Fibroblast of the conjunctiva (primary cell): ENCODE measurements around the gene TAT.
"Not testable (repeated sequence)": the region's sequence is repeated elsewhere in the genome, so short reads cannot be mapped to it uniquely, and the experiment has no call there.

Experiments used
- DNase-seq: peaks from one replicate; pipeline ENCODE4 v3.0.0-alpha.2; 2010; ENCODE audit warnings: low read depth

TAT gene

DNA sequence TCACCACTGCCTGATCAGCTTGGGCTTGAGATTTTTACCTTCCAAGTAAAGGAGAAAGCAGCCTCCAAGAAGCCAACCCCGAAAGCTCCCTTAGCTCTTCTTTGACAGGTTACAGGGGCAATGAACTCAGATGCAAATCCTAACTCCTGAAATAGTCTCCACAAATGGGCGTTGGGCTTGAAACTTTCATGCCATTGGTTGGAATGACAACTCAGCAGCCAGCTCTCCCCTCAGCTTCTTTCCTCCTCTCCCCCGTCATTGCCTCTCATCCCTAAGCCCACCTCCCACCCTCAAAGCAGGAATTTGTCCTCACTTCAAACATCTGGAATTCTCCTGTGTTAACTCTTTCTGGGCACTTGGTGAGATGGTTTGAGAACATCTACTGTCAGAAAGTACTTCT is at the start of gene TAT:
Gene TAT, minus strand, starts transcription at position 122 of the 400 bp plus-strand sequence. CDS start 677 bp downstream, outside the sequence.
- no peak for DNase-seq

DNA sequence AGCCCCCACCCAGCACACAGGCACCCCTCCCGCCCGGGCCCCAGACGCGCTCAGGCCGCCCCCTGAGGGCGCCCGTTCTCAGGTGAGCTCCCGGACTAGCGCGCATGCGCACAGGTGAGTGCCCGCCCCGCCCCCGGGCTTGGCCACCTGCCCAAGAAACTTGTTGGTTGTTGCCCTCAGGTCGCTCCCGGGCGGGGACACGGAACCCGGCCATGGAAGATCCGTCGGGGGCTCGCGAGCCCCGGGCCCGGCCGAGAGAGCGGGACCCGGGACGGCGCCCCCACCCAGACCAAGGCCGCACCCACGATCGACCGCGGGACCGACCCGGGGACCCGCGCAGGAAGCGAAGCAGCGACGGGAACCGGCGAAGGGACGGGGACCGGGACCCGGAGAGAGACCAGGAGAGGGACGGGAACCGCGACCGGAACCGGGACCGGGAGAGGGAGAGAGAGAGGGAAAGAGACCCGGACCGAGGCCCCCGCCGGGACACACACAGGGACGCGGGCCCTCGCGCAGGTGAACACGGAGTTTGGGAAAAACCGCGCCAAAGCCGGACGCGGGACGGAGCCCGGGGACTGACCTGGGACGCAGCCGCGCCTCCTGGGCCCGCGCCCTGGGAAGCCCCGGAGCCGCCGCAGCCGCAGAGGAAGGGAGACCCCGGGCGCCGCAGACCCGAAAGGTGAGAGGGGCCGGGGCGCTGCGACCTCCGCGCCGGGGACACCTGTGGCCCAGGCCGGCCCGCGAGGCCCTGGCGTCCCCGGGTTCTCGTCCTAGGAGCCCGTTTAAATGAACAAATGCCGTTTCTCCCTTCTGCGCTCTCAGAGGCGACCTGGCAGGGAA is 49.3 kb upstream of the TAT start, which contains the start of gene MARVELD3:
Gene MARVELD3, plus strand, starts transcription at position 167 of the 840 bp plus-strand sequence. Its CDS starts 46 bp downstream, at position 213.
- no peak for DNase-seq

DNA sequence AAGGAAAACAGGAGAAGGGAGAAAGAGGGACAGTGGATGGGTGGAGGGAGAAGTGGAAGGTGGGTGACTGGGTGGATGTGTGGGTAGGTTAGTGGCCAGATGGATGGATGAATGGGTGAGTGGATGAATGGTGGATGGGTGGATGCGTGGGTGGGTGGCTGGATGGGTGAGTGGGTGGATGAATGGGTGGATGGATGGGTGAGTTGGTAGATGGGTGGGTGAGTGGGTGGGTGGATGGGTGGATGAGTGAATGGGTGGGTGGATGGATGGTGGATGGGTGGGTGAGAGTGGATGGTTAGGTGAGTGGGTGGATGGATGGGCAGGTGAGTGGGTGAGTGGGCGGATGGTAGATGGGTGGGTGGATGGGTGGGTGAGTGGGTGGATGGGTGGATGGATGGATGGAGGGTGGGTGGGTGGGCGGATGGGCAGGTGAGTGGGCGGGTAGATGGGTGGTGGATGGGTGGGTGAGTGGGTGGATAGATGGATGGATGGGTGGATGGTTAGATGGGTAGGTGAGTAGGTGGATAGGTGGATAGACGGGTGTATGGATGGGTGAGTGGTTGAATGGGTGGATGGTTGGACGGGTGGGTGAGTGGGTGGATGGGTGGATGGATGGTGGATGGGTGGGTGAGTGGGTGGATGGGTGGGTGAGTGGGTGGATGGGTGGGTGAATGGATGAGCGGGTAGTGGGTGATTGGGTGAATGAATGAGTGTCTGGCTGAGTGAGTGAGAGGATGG is 48.4 kb upstream of the TAT start:
- DNase-seq: no peak

DNA sequence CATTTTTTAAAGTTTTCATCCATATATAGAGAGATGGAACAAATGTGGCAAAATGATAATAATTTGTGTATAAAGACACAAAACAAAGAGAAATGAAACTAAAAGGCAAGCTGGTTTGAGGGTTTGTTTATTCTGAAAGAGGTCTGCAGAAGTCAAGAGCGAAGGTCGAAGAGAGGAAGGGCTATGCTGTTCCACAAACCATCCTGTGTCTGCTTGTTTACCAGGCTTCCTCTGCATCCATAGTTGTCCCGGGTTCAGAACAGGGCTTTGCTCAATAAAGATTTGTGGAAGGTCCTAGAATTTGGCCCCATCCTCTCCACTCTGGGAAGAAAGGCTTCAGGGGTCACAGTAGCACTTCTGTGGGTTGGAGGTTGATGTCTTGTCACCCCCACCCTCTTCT is 46.7 kb upstream of the TAT start:
- no peak for DNase-seq

DNA sequence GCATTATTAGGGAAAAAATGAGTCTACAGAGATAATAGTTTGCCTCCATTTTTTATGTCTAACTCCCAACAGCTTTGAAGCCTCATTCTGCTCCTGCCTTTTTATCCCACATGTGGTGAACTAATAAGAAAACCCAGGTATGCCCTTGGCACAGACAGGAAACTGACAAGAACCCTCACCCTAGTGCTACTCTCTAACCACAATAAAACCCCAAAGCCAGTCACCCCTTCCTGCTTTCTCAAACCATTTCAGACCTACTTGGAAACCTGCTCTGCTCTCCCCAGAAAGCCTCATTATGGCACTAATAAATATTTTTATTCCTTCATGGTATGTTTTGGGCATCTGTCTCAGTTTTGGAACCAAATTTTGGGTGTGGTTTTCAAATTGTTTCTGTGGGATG is 45.2 kb upstream of the TAT start:
- DNase-seq: no peak

DNA sequence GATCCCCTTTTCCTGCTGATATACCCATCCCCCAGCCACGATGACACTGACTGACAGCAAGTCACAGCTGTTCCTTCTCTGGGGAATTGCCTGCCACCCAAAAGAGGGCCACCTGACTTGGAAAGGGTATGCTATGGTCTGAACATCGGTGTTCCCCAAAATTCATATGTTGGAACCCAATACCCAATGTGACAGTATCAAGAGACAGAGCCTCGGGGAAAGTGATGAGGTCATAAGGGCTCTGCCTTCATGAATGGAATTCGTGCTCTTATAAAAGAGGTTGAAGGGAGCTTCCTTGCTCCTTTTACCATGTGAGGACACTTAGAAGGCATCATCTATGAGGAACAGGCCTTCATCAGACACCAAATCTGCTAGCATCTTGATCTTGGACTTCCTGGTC is 41.5 kb upstream of the TAT start:
- no peak for DNase-seq

DNA sequence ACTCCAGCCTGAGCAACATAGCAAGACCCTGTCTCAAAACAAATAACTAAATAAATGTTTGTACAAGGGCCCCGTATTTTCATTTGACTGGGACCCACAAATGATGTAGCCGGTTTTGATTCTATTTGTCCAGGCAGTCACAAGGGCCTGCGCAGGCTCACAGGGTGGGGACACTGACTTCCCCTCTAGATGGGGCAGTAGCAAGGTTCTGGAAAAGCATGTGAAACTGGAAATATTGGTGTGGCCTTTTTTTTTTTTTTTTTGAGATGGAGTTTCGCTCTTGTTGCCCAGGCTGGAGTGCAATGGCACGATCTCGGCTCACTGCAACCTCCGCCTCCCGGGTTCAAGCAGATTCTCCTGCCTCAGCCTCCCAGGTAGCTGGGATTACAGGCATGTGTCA is 38.1 kb upstream of the TAT start:
- DNase-seq: not testable (repeated sequence)

DNA sequence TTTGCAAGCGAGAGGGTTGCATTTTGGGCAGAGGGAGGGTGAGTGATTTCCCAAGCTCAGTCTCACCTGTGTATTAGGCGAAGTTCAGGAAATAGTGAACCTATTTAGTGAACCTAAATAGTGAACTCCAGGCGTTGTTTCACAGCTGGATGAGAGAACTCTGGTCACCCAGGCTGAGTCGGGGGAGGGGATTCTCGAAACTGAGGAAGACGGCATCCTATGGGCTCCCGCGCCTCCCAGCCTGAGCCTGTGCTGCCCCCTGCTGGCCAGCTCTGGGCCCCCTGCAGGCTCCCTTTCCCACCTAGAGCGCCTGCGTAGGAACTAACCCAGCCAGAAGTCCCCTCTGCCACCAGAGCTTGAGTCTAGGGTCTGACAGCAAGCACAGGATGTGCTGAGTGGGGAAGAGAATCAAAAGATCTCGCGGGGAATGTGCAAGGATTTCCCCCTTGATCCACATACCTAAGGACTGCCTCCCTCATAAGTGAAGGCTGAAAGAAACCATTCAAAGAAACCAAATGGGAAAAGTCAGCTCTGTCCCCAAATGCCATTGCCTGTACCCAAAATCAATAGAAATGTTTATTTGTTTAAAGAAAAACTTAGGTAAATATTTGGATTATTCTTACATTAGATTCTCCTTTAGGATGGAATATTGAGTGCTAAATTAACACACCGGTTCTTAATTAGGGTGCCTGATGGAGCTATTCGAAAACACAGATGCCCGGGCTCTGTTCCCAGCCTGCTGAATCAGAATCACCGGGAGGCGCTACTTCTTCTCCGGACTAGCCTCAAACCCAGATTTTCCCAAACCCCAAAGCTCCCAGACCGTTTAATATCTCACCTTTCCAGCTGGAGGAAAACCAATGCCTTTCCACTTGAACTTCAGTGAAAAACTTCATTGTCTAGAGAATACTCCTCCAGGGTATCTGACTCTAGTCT is 34.3 kb upstream of the TAT start:
- peak; percentile 13 for DNase-seq

DNA sequence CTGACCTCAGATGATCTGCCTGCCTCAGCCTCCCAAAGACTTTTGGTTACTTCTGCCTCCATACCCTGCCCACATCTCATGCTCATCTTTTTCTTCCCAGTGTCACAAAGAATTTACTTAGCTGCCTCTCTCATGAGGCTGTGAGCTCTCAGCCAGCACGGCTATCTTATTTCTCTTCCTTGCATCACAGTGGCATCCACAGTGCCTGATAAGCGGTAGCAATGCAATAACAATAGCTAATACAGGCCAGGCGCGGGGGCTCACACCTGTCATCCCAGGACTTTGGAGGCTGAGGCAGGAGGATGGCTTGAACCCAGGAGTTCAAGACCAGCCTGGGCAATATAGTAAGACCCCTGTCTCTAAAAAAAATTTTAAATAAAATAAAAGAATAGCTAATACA is 33.6 kb upstream of the TAT start:
- no peak for DNase-seq

DNA sequence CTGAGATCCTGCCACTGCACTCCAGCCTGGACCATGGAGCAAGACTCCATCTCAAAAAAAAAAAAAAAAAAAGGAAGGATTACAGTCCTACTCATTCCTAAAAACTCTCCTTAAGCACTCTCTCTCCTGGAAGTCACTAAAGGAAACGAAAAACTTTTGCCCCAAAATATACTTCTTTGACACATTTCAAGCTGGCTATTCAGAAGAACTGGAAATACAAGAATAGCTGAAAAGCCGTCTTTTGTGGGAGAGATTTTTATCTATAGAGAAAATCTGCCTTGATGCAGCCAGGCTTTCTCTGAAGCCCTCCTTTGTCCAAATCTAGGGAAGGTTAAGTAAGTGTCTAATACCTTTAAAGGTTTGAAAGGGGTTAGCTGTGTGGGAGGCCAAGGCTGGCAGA is 32.2 kb upstream of the TAT start:
- DNase-seq: no peak

DNA sequence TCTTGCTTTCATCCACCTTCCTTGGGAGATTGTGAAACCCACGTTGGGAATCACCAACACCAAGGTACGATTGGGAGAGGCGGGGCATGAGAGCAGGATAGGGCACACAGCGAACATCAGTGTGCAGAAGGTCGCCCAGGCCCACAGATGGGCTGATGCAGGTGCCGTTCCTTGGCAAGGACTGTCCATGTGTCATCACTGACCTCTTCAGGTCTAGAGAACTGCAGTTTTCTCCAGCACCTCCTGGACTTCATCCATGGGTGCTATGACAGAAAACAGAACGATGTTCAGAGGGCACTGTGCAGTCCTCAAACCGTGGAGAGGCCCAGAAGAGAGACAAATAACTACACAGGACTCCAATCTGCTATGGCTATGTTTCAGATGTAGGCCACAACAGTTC is 23.9 kb upstream of the TAT start:
- no peak for DNase-seq

DNA sequence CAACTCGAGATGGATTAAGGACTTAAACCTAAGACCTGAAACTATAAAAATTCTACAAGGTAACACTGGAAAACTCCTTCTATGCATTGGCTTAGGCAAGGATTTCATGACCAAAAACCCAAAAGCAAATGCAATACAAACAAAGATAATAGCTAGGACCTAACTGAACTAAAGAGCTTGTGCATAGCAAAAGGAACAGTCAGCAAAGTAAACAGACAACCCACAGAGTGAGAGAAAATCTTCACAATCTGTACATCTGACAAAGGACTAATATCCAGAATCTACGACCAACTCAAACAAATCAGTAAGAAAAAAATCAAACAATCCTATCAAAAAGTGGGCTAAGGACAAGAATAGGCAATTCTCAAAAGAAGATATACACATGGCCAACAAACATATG is 21.5 kb upstream of the TAT start:
- not testable (repeated sequence) for DNase-seq

DNA sequence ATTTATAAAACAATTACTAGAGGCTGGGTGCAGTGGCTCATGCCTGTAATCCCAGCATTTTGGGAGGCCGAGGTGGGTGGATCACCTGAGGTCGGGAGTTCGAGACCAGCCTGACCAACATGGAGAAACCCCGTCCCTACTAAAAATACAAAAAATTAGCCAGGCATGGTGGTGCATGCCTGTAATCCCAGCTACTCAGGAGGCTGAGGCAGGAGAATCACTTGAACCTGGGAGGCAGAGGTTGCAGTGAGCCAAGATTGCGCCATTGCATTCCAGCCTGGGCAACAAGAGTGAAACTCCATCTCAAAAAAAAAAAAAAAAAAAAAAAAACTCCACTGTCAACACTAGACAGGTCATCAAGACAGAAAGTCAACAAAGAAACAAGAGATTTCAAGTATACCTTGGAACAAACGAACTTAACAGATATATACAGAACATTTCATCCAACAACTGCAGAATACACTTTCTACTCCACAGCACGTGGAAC is 18.5 kb upstream of the TAT start:
- DNase-seq: not testable (repeated sequence)

DNA sequence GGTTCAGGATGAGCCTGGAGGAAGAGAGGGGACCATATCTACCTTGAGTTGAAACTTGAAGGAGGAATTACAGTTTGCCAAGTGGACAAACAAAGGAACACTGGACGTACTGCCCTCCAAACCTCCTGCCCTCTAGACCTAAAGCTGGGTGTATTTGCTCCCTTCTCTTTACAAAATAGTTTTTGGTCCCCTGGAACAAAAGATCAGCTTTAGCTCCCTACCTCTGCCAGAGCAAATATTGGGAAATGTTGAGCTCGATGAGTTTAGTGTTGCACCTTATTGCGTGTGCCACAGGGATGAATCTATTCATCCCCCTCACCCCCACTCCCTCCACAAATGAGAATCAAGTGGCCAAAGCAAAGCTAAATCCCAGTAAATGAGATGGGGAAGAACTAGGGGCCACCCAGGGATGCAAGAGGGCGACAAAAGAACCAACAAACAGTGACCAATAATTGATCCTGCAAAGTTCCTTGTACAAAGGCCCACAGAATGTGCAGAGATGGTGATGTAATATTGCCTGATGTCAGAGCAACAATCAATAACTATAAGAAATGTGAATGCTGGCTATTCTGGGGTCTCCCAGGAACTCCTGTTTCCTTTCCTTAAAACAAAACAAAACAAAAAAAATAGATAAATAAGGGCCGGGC is 17.2 kb upstream of the TAT start:
- DNase-seq: no peak

DNA sequence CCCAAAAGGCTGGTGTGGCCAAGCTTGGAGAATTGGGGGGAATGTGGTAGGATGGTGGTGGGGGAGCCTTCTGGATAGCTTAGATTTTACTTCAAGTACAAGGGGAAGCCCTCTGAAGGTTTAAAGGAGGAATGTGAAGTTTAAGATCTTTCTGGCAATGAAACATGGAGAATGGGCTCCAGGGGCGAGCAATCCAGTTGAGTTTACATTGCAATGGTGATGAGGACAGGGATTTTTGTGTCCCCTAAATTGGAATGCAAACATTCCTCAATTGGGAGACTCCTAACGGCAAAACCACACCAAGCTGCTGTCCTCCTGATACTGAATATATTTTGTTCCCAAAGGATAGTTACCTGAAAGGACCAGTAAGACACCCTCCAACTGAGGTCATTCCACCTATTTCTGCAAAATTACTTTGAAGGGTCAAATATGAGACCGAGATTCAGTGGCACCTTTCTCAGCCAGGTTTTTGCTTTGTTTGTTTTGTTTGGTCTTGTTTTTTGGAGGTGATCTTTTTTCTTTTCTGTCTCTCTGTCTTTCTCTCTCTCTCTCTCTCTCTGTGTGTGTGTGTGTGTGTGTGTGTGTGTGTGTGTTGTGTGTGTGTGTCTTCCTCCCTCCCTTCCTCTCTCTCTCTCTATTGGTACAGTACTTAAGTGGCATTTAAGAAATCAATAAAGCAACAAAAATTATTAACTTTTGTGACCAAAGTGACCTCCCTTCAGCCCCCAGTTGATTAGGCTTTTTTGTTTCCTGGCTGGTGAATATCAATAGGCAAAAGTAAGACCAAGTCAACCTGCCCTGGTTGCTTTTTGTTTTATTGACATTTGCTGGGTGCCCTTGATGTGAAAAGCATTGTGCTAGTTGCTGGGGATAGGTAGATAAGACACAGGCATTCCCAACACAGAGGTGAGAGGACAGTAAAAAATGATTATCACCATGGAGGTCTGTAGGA is 16.4 kb upstream of the TAT start:
- no peak for DNase-seq

DNA sequence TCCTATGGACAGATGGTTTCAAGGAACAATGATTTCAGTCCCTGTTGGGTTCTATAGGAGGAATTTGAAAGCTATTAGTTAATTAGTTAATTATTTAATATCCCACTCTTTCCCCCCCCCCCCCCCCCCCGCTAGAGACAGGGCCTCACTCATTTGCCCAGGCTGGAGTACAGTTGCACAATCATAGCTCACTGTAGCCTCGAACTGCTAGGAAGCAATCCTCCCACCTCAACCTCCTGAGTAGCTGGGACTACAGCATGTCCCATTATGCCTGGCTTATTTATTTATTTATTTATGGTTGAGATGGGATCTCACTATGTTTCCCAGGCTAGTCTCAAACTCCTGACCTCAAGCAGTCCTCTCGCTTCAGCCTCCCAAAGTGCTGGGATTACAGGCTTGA is 15.0 kb upstream of the TAT start:
- DNase-seq: no peak

DNA sequence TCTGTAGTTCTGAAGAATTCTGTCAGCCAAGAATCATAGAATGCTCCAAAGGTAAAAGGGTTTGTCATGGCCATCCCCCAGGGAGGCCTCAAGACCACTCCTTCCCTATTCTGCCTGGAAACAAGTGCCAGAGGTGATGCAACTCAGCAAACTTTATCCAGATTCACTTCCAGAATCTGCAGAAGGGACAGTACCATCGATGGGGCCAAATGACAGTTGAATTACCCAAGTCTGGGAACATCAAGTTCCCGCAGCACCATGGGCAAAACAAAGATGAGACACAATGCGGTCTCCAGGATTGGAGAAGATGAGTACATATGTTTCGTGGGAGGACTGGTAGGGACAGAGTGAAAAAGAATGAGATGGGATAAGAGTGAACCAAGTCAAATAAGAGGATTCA is 13.7 kb upstream of the TAT start:
- DNase-seq: no peak

DNA sequence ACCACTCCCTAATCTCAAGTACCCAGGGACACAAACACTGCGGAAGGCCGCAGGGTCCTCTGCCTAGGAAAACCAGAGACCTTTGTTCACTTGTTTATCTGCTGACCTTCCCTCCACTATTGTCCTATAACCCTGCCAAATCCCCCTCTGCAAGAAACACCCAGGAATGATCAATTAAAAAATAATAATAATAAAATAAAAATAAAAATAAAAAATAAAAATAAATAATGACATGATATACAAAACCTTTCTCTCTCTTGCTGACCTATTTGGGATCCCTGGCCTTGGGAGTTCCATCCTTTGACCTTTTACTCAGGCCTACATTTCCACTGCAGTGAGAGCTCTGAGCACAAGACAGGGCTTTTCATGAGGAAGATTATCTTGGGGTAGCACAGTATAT is 13.2 kb upstream of the TAT start:
- DNase-seq: not testable (repeated sequence)

DNA sequence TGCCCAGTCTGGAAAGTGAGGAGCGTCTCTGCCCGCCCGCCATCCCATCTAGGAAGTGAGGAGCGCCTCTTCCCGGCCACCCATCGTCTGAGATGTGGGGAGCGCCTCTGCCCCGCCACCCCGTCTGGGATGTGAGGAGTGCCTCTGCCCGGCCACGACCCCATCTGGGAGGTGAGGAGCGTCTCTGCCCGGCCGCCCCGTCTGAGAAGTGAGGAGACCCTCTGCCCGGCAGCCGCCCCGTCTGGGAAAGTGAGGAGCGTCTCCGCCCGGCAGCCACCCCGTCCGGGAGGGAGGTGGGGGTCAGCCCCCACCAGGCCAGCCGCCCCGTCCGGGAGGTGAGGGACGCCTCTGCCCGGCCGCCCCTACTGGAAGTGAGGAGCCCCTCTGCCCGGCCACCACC is 12.4 kb upstream of the TAT start:
- not testable (repeated sequence) for DNase-seq

DNA sequence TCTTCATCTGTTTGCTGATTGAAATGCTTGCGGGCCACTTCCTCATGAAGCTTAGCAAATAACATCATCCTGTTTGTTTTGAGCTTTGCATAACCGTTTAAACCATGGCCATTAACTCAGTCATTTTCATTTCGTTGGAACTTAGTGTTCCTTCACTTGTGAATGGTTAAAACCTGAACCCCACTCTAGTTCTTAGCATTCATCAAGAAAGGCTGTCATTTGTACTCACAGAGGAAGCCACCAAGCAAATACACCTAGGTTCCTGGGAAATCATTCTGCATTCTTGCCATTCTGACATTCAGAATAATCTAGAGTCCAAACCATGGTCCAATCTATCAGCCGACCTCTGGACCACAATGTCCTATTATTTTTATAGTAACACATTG is 8.4 kb upstream of the TAT start:
- DNase-seq: no peak
